Measurements from ENCODE around the gene HHATL. TPM values are rescaled to one million over a fixed set of nuclear protein-coding genes. Genes with fewer than 3 reads are reported as not detected.
A peak's percentile ranks its signal among the peaks of the same experiment; 100 is the strongest.

HHATL gene, protein sequence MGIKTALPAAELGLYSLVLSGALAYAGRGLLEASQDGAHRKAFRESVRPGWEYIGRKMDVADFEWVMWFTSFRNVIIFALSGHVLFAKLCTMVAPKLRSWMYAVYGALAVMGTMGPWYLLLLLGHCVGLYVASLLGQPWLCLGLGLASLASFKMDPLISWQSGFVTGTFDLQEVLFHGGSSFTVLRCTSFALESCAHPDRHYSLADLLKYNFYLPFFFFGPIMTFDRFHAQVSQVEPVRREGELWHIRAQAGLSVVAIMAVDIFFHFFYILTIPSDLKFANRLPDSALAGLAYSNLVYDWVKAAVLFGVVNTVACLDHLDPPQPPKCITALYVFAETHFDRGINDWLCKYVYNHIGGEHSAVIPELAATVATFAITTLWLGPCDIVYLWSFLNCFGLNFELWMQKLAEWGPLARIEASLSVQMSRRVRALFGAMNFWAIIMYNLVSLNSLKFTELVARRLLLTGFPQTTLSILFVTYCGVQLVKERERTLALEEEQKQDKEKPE
- total RNA-seq = not detected in 2 replicates

DNA sequence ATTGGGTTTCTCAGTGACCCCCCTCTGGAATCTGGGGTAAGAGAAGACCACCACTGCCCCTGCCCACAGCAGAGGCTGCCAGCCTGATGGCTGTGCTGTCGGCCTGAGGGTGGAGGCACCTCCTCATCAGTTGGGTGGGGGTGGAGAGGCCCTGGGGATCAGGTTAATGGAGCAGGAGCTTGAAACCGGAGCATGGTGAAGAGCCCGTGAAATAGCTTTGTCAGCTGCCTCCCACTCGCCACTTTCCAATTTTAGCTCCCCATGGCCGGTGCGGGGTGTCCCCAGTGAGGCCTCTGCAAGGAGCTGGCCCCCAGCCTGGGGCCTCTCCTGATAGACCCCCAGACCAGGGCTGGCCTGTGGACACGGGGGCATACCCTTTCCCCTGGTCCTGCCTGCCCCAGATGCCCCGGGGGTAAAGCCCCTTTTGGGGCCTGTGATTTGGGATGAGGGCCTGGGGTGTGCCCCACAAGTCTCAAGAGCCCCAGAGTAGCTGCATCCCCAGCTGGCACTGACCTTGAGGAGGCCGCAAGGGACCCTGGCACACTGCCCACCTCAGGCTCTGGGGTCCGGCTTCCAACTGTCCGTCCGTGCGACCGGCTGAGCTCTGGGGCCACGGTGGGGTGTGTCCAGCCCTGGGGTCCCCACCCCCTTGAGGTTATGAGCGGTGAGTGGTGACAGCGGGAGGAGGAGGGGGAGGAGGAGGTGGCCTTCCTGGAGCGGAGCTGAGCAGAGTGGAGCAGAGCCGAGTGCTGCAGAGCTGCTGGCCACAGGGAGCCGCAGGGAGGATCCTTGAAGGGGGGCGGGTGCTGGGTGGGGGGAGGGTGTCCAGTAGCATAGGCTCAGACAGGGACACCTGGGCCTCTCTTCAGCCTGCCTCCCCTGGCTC is at the start of gene HHATL:
TSS of gene HHATL (minus strand) at position 733 of the 886 bp plus-strand sequence. CDS start 1,972 bp downstream, outside the sequence.
- no peak for DNase-seq (ENCODE audit: low read depth in 2 of 2)

DNA sequence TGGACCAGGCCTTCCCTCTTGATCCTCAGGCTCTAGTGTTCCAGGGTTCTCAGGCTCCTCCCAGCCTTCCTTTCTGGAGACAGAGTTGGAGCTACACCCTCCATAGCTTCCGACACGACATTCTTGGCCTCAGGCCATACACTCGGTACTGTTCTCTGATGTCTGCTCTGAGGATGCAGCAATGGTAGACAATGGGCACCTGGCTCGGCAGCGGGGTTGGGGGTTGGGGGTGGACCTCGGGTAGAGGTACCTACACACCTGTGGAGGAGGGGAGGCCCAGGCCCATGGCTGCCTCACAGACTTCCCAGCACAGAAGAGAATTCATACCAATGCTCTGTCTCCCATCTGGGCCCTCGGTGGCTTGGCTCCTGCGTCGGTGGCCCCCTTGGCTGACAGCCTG is 49.0 kb upstream of the HHATL start:
- DNase-seq (ENCODE audit: low read depth in 2 of 2) = peak in 1 of 2 donors; percentile 25

DNA sequence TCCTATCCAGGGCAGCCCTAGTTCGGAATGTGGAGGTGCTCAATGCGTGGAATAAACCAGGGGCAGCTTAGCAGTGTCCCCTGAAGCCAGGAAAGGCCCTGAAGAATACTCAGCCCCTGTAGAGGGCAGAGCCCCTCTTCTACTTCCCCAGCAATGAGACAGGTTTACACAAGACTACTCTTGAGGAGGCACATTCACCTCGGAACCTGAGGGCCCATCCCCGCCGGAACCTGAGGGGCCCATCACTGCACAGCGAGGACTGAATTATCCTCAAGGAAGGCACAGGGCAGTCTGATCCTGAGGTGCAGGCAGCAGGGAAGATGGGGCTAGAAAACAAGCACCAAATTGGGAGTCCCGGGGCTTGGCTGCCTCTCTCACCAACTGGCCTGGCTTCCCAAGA is 48.2 kb upstream of the HHATL start:
- no peak for DNase-seq (ENCODE audit: low read depth in 2 of 2)

DNA sequence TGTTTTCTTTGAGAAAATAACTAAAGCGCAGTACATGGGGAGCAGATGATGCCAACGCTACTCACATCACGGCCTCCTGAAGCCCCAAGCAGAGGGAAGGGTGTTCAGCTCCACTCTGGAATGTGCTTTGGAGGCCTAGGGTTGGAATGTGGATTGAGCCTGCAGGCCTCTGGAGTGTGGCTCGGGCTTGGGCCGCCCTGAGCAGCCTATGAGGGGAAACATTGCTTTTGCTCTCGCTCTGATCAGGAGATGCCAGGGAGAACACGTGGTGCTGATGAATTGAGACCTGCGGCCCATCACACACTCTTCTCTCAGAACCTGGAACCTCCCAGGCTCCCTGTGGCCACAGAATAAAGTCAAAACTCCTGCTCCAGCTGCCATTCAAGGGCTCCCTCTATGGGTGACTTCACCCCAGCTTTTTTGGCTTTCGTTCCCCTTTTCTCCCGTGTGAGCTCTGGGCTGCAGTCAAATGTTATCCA is 47.2 kb upstream of the HHATL start:
- no peak for DNase-seq (ENCODE audit: low read depth in 2 of 2)

DNA sequence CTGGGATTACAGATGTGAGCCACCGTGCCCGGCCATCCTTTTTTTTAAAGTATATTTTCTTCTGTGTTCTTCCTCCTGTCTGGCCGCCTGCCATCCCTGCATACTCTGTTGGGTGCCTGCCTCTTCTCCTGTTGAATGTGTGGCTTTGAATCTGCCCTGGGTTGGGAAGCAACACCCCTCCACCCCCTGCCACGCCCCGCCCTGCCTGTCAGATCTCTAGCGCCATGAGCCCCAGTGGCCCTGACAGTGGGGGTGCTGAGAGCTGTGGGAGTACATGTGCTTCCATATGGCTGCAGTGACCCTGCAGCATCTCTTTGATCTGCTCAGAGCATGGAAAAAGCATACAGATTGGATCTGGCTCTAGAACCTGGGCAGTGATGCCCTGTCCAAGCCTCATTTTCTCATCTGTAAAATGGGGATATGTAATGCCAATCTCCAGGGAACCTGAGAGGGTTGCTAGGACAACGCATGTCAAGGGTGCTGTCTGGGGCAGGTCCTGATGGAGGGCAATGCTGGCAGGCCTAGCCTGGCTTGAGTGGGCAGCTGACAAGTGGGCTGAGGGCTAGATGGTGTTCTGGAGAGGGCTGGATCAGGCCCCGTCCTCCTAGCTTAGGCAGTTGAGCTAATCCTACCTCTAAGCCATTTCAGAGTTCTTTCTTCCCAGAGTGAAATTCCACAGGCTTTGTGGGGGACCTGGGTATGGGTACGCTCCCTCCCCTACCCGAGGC is 46.6 kb upstream of the HHATL start:
- no peak for DNase-seq (ENCODE audit: low read depth in 2 of 2)

DNA sequence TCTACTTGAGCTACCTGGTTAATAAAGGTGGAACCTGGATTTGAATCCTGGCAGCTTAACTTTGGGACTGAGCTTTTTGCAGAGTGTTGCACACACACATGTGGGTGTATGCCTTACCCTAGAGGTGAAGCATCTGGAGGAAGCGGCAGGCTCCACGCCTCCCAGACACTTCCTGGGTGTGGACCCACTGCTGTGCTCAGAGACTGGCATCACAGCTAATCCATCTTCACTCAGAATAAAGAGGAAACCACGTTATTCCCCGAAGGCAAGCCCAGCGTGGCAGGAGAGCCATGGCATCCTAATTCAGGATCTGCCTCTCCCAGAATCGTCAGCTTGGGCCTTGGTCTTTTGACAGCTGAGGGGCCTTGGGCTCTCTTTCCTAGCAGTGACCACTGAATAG is 45.0 kb upstream of the HHATL start:
- no peak for DNase-seq (ENCODE audit: low read depth in 2 of 2)

DNA sequence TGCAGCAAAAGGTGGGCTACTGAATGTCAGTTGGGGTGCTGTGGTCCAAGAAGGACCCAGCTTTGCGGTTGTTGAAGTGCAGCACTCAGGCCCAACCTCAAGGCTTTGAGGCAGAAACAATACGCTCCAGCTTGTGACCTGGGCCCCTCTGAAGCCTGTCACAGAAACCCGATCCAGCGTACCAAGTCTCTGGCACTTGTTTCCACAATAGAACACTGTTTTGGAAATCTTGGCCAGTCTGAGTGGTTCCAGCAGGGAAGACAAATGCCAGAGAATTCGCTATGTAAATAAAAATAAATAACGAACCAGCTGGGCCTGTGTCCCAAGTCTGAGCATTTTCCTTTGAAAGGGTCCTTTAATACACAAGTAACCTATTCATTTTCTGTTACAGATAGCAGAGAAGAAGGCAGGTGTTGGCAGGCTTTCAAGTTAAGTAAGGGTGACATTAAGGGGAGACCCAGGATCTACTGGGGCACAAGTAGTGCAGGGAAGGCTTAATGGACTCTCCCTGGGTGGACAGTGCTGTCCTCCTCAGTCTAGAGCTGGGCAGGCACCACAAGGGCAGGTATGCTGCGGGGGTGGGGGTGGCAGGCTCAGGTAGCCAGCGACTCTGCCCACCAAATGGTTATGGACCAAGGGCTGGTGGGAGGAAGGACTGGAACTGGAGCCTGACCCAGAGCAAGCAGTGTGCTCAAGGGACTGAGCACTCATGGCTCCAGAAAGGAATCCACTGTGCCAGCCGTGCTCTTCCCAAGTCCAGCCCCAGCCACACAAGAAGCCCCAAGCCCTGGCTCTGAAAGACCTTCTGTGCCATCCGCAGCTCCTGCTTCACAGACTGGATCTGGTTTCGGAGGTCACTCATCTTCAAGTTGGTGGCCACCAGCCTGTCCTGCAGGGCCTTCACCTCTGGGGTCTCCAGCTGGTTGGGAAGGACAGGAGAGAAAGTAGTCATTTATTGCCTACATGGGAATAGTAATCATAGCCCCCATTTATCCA is 44.2 kb upstream of the HHATL start:
- no peak for DNase-seq (ENCODE audit: low read depth in 2 of 2)

DNA sequence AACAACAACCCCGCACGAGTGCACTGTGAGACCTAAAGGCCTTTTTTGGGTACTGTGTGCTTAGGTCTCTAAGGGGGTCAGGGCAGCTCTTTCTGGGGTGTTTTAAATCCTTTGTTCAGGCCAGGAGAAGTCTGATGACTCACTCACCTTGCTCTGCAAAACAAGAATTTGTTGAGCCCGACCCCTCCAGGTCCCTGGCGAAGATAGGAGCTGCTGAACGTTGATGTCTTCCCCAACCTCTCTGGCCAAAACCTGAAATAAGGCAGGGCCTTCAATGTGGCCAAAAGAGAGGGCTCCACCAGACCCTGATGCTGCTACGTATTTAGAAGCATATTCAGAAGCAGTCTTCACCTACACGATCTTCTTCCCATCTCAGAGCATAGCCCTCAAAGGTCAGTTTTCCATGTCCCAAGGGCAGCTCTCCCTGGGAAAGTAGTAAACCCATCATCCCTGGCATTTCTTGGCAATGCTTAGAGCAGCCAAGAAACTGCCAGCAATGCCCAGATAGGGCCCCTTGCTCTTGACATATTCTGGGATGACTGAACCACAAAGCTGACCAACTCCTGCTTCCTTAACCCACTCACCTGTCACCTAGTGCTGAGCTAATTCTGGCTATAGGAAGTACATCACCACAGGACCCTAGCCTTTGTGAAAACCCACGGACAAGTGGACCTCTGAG is 43.3 kb upstream of the HHATL start:
- no peak for DNase-seq (ENCODE audit: low read depth in 2 of 2)

DNA sequence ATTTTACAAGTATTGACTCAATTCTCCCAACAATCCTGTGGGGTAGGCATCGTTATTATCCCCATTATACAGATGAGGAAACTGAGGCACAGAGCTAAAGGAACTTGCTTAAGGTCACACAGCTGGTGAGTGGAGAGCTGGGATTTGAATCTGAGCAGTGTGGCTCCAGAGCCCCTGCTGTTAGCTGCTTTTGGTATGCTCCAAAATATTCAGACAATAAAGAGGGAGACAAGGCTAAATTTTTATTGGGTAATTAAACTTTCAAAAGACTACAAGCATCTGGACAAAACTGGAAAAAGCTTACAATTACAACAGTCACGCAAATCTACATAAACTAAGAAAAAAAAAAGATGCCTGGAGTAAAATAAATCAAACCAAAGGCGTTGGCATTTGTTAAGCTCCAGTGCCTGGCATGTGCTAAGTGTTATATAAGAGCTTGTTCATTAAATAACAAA is 42.7 kb upstream of the HHATL start:
- DNase-seq (ENCODE audit: low read depth in 2 of 2) = no peak

DNA sequence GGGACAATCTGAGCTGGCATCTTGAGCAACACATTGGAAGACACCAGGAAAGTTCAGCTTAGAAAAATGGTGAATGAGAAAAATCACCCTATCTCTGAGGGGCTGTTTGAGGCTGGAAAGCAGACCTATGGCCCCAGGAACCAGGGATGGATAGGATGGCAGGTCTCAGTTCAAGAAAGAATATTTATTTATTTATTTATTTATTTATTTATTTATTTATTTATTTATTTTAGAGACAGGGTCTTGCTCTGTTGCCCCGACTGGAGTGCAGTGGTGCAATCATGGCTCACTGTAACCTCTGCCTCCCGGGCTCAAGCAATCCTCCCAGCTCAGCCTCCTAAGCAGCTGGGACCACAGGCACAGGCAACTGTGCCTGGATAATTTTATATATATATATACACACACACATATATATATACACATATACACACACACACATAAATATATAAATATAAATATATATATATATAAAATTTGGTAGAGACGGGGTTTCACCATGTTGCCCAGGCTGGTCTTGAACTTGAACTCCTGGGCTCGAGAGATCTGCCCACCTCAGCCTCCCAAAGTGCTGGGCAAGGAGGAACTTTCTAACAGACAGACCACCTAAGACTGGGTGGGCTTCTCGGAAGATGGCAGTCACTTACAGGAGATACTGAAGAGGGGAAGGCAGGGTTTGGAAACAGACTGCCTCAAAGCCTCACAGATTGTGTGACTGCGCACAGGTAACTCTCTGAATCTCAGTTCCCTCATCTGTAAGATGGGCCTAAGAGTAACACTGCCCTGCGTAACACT is 40.8 kb upstream of the HHATL start:
- no peak for DNase-seq (ENCODE audit: low read depth in 2 of 2)

DNA sequence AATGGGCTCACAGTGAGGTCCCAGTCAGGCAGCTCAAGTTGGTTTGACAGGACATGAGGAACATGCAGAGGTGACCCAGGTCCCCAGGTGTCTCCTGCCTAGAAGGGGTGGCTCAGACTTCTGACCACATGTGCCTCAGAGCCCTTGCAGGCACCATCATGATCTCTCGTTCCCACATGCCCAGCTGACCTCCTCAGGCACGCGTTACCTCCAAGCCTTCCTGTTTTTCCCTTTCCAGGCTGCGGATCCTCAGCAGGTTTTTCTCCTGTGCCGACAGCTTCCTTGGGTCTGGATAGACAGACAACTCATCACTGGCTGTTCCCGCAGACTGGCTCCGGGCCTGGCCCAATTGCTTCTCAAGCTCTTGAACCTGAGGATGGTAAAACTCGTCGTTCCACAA is 40.1 kb upstream of the HHATL start:
- DNase-seq (ENCODE audit: low read depth in 2 of 2) = no peak

DNA sequence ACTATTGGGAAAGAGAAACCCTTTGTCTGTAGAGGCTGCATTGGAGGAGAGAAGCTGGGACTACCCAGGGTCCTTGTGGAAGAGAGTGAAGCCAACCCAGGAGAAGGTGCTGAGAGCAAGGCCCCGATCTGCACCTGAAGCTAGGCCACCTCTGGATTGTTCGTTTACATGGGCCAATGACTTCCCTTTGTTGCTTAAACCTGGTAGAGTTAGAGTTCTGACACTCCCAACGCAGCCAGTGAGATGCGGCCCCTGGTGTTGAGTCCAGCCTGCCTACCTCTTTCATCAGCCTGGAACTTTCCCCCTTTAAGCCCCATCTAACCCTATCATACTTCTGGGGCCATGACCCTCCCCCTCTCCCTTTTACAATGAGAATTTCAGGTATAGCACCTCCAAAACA is 39.7 kb upstream of the HHATL start:
- no peak for DNase-seq (ENCODE audit: low read depth in 2 of 2)

DNA sequence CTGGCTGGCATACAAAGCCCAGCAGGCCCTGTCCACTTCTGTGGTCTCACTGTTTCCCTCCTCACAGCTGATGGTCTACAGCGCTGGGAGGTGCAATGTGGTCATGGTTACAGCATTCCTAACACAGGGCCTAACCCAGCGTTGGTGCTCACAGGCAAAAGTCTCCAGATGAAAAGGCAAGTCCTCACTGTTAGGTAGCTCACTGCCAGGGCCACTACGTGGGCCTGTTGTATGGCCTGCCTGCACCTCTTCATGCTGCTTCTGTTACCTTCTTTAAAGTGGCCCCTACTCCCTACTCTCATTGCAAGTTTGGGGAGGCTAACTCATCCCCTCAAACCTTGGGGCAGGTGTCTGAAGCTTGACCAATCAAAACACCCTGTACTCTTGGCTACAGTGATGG is 39.2 kb upstream of the HHATL start:
- no peak for DNase-seq (ENCODE audit: low read depth in 2 of 2)

DNA sequence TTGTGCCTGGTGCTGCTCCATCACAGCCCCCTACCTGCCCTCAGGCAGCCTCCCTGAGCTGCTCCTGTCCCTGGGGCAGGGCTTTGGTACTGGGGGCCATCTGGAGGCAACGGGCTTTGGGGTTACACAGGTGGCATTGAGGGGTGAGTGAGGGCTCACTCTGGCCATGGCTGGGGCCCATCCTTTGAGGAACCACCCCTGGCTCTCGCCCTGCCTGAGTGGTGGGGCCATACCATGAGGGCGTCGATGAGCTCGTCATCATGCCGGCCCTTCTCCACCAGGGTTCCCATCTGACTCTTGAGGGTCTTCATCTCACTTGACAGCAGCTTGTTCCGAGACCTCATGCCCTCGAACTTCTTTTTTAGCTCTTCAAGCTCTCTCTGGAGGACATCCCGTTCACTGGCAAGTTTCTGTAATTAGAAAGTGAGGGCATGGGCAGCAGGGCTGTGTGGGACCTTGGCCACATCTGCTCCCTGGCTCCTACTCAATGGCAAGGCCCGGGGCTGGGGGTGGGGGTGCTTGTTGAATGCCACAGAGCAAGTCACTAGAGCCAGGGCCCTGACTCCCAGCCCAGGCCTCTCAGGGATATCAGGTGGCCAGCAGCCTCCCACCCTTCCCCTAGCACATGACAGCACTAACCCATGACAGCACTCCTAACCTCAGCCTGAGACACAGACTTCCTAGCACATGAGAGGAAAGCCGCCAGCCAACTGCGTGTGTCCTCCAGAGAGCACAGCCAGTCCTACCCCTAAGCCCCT is 37.0 kb upstream of the HHATL start:
- DNase-seq (ENCODE audit: low read depth in 2 of 2) = no peak

DNA sequence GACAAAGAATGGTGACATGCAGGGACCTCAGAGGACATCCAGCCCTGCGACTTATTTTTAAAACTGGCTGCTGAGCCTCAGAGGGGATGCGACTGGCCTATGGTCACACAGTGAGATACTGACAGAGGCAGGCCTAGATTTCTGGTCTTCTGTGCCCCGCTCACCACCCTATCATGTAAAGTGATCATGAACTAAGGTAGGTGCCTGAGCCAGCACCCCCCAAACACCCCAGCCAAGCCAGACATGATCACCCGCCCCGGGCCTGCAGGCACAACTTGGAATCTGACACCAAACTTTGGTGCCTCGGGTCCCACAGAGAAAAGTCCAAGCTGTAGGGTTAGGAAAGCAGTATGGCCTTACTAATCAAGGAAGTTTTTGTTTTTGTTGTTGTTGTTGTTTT is 33.9 kb upstream of the HHATL start:
- DNase-seq (ENCODE audit: low read depth in 2 of 2) = no peak

DNA sequence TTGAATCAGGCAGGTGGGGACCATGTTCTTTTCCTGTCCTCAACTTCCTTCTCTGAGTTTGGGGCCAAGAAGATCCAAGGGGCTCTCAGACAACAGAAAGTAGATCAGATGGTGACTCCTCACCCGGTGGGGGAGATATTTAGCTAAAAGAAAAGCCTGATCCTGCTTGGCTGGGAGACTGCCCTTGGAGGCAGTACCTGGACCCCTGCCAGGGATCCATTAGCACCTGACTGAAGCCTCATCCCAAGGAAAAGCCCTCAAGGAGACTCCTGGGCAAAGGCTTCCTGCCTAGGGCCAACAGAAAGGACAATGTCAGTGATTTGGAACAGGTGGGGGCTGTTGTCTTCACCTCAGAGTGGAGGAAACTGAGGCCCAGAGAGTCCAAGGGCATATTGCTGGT is 33.5 kb upstream of the HHATL start:
- DNase-seq (ENCODE audit: low read depth in 2 of 2) = no peak

DNA sequence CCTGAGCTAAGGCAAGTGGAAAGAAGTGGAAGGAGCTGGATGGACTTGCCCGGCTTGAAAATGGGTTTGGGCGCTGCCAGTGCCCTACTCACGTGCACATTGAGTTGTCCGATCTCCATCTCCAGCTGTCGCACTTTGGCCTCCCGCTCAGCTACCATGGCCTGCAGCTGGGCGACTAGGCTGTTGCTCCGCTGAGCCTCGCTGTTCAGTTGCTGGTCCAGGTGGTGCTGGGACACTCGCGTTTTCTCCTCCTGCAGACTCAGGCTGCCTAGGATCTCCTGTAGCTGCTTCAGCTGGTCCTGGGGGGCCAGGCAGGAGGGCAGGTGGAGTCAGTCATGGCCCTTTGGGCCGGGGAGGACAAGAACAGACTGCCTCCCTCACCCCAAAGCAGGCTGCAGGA is 33.0 kb upstream of the HHATL start:
- DNase-seq (ENCODE audit: low read depth in 2 of 2) = no peak

DNA sequence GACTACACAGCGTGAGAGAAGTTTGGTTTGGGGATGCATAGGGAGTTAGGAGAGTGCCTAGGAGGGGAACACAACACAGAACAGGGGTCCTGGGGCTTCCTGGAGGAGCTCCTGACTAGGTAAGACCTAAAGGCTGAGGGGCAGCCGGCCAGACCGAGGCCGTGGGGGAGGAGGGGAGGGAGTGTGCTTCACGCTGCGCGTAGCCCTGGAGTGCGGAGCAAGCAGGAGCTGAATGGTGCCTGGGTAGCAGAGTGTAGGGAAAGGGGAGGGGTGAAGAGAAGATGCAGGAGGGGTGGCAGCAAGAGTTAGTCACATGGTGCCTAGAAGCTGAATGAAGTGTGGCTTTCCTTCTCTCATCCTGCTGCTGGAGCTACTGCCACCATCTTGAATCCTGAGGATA is 32.4 kb upstream of the HHATL start:
- no peak for DNase-seq (ENCODE audit: low read depth in 2 of 2)

All from lung microvascular endothelial cell (primary cell).